H9 (cell line): ENCODE measurements around the gene ST8SIA6. TPM values are rescaled to one million over a fixed set of nuclear protein-coding genes. Genes with fewer than 3 reads are reported as not detected.

Experiments
- DNase-seq: peaks from one replicate; pipeline ENCODE4 v3.0.0-alpha.2; 2017
- H2AFZ ChIP-seq: one replicate; pipeline ENCODE4 v1.6.1; 2013; ENCODE audit warnings: mild to moderate bottlenecking, low read length, control low read depth, moderate library complexity
- H2AK5ac ChIP-seq: 2 replicates; pipeline ENCODE4 v1.6.1; 2013; ENCODE audit warnings: low read length, control low read depth, mixed read lengths; ENCODE audit not compliant: insufficient read length
- H2BK120ac ChIP-seq: one replicate; pipeline ENCODE4 v1.6.1; 2013; ENCODE audit warnings: low read depth, mild to moderate bottlenecking, low read length, control low read depth, inconsistent platforms; ENCODE audit not compliant: poor library complexity, severe bottlenecking
- H2BK12ac ChIP-seq: 2 replicates; pipeline ENCODE4 v1.6.1; 2013; ENCODE audit warnings: low read length, control low read depth, mixed read lengths, low read depth; ENCODE audit not compliant: insufficient read length
- H2BK15ac ChIP-seq: 2 replicates; pipeline ENCODE4 v1.6.1; 2013; ENCODE audit warnings: low read depth, low read length, control low read depth
- H2BK20ac ChIP-seq: one replicate; pipeline ENCODE4 v1.6.1; 2013; ENCODE audit warnings: low read depth, mild to moderate bottlenecking, low read length, control low read depth, inconsistent platforms; ENCODE audit not compliant: poor library complexity, severe bottlenecking
- H2BK5ac ChIP-seq: 2 replicates; pipeline ENCODE4 v1.6.1; 2013; ENCODE audit warnings: low read length, control low read depth, mixed read lengths; ENCODE audit not compliant: insufficient read length
- H3K14ac ChIP-seq: 2 replicates; pipeline ENCODE4 v1.6.1; 2013; ENCODE audit warnings: low read length, control low read depth; ENCODE audit not compliant: insufficient read depth
- H3K18ac ChIP-seq: 2 replicates; pipeline ENCODE4 v1.6.1; 2013; ENCODE audit warnings: low read depth, mild to moderate bottlenecking, mixed read lengths, low read length, control low read depth; ENCODE audit not compliant: insufficient read length
- H3K23ac ChIP-seq: 2 replicates; pipeline ENCODE4 v1.6.1; 2013; ENCODE audit warnings: low read length, control low read depth, mixed read lengths, low read depth; ENCODE audit not compliant: insufficient read length
- H3K23me2 ChIP-seq: 2 replicates; pipeline ENCODE4 v1.6.1; 2013; ENCODE audit warnings: low read depth, mild to moderate bottlenecking, mixed read lengths, low read length, control low read depth; ENCODE audit not compliant: insufficient read length, poor library complexity, severe bottlenecking
- H3K27ac ChIP-seq: 2 replicates; pipeline ENCODE4 v1.5.1; 2013; ENCODE audit warnings: low read length, control low read depth, mixed read lengths, low read depth; ENCODE audit not compliant: insufficient read length
- H3K27me3 ChIP-seq: 2 replicates; pipeline ENCODE4 v1.6.1; 2013; ENCODE audit warnings: low read length, control low read depth, inconsistent platforms; ENCODE audit not compliant: insufficient read depth
- H3K4ac ChIP-seq: 2 replicates; pipeline ENCODE4 v1.6.1; 2013; ENCODE audit warnings: low read depth, mild to moderate bottlenecking, control low read depth, inconsistent platforms, low read length, moderate library complexity
- H3K4me1 ChIP-seq: 2 replicates; pipeline ENCODE4 v1.6.1; 2013; ENCODE audit warnings: low read length, control low read depth, inconsistent platforms; ENCODE audit not compliant: insufficient read depth
- H3K4me2 ChIP-seq: 2 replicates; pipeline ENCODE4 v1.6.1; 2013; ENCODE audit warnings: low read length, control low read depth, mixed read lengths; ENCODE audit not compliant: insufficient read length, insufficient read depth
- H3K56ac ChIP-seq: 2 replicates; pipeline ENCODE4 v1.6.1; 2013; ENCODE audit warnings: low read depth, mild to moderate bottlenecking, mixed read lengths, low read length, control low read depth; ENCODE audit not compliant: insufficient read length
- H3K79me1 ChIP-seq: 2 replicates; pipeline ENCODE4 v1.6.1; 2013; ENCODE audit warnings: low read depth, mild to moderate bottlenecking, moderate library complexity, low read length, control low read depth, inconsistent platforms; ENCODE audit not compliant: insufficient read depth, poor library complexity, severe bottlenecking
- H3K79me2 ChIP-seq: 2 replicates; pipeline ENCODE4 v1.6.1; 2013; ENCODE audit warnings: low read length, control low read depth, inconsistent platforms; ENCODE audit not compliant: insufficient read depth
- H3K9ac ChIP-seq: 2 replicates; pipeline ENCODE4 v1.6.1; 2013; ENCODE audit warnings: low read length, control low read depth, mixed read lengths; ENCODE audit not compliant: insufficient read length; ENCODE audit errors: extremely low read depth
- H3K9me3 ChIP-seq: one replicate; pipeline ENCODE4 v1.6.1; 2013; ENCODE audit warnings: low read depth, low read length, inconsistent platforms; ENCODE audit not compliant: control insufficient read depth
- H3T11ph ChIP-seq: one replicate; pipeline ENCODE4 v1.6.1; 2013; ENCODE audit warnings: mild to moderate bottlenecking, low read length, control low read depth, inconsistent platforms
- H4K20me1 ChIP-seq: one replicate; pipeline ENCODE4 v1.6.1; 2013; ENCODE audit not compliant: control insufficient read depth, insufficient read length, insufficient read depth
- H4K5ac ChIP-seq: 2 replicates; pipeline ENCODE4 v1.6.1; 2013; ENCODE audit warnings: low read depth, mild to moderate bottlenecking, mixed read lengths, low read length, control low read depth; ENCODE audit not compliant: insufficient read length
- H4K8ac ChIP-seq: replicated peaks from 2 replicates; pipeline ENCODE4 v1.6.1; 2013; ENCODE audit warnings: low read length, control low read depth, mixed read lengths, low read depth; ENCODE audit not compliant: insufficient read length
- H4K91ac ChIP-seq: 2 replicates; pipeline ENCODE4 v1.6.1; 2013; ENCODE audit warnings: low read depth, mild to moderate bottlenecking, moderate library complexity, mixed read lengths, low read length, control low read depth; ENCODE audit not compliant: insufficient read length
- H3K27ac Mint-ChIP-seq, 3 experiments: 2 replicates in 2 of 3; 3 replicates in 1 of 3; pipeline ENCODE4 v1.8.0; 2020 to 2021; ENCODE audit warnings: mixed read lengths in 3 of 3, mild to moderate bottlenecking in 1 of 3, moderate library complexity in 1 of 3
- H3K27me3 Mint-ChIP-seq: 2 replicates; pipeline ENCODE4 v1.8.0; 2021; ENCODE audit warnings: low read depth, mild to moderate bottlenecking, moderate library complexity, mixed read lengths
- H3K36me3 Mint-ChIP-seq, 3 experiments: 2 replicates in 2 of 3; 3 replicates in 1 of 3; pipeline ENCODE4 v1.8.0; 2020 to 2021; ENCODE audit warnings: low read depth in 3 of 3, mixed read lengths in 3 of 3; ENCODE audit not compliant: insufficient read depth in 1 of 3
- H3K4me1 Mint-ChIP-seq, 2 experiments: 2 replicates each; pipeline ENCODE4 v1.8.0; 2020; ENCODE audit warnings: mixed read lengths in 2 of 2
- H3K4me3 Mint-ChIP-seq, 2 experiments: 2 replicates in 1 of 2; 3 replicates in 1 of 2; pipeline ENCODE4 v1.8.0; 2020 to 2021; ENCODE audit warnings: mild to moderate bottlenecking in 2 of 2, mixed read lengths in 2 of 2, moderate library complexity in 1 of 2
- H3K9me3 Mint-ChIP-seq, 2 experiments: 2 replicates in 1 of 2; 3 replicates in 1 of 2; pipeline ENCODE4 v1.8.0; 2020; ENCODE audit warnings: mild to moderate bottlenecking in 2 of 2, mixed read lengths in 2 of 2, moderate library complexity in 1 of 2
- WGBS: extraction: QIAGEN DNeasy Blood & Tissue Kit; methylation state at CpG from one replicate; pipeline ENCODE4 v1.1.7; 2013; ENCODE audit warnings: missing lambda C conversion rate, low lambda C conversion rate, mixed read lengths; ENCODE audit not compliant: insufficient read length; ENCODE audit errors: extremely low coverage; 5-methylcytosine and 5-hydroxymethylcytosine counted together
- total RNA-seq: library from RNA; stranded (reverse); gene quantifications from 2 replicates; pipeline ENCODE4 v1.2.1, GENCODE V29; 2021
- TF ChIP-seq, protein P1 (sequence below): fragments of 200-600 bp; sonication (generic); conservative IDR thresholded peaks from 3 replicates; pipeline ENCODE4 v1.8.0; 2021; ENCODE audit warnings: antibody characterized with exemption, mild to moderate bottlenecking

ST8SIA6 gene
- total RNA-seq, 1 experiment from 2014 or later: 0.37 TPM

- Mint-ChIP-seq H3K27me3 (no peaks in the 10 kb centered on the region), H3K4me3 (no peak overlapping the region), H3K36me3 (peaks cover 0 to 6% (median 0%) of the 10 kb centered on the region in 3 experiments; a peak in 2 of 7 replicates), H3K27ac (no peak overlapping the region), H3K9me3 (peaks cover 3% of the 10 kb centered on the region in 2 experiments; a peak in 2 of 5 replicates), H3K4me1 (peaks cover 36 to 43% of the 10 kb centered on the region in 2 experiments)
- Histone ChIP-seq H2AK5ac (no peak overlapping the region), H3K79me2 (no peaks in the 10 kb centered on the region), H3K27ac (no peak overlapping the region), H2BK20ac (no peak overlapping the region), H3K23me2 (no peaks in the 10 kb centered on the region), H3T11ph (no peak overlapping the region), H3K79me1 (no peaks in the 10 kb centered on the region), H3K56ac (no peak overlapping the region), H4K8ac (no peak overlapping the region), H3K14ac (no peak overlapping the region), H2AFZ (no peak overlapping the region), H4K5ac (no peak overlapping the region), H3K9ac (no peak overlapping the region), H3K4me2 (no peak overlapping the region), H2BK120ac (no peak overlapping the region), H4K20me1 (no peaks in the 10 kb centered on the region), H2BK5ac (no peak overlapping the region), H3K4ac (no peak overlapping the region), H4K91ac (no peak overlapping the region), H3K27me3 (no peaks in the 10 kb centered on the region), H3K4me1 (peaks cover 2% of the 10 kb centered on the region; the same call in 1 of the 2 replicates), H3K23ac (no peak overlapping the region), H3K9me3 (no peaks in the 10 kb centered on the region), H2BK15ac (no peak overlapping the region), H2BK12ac (no peak overlapping the region), H3K18ac (no peak overlapping the region)
- WGBS: no CpG with 5 or more reads among the region's 6 CpGs
- TF ChIP-seq, protein P1, sequence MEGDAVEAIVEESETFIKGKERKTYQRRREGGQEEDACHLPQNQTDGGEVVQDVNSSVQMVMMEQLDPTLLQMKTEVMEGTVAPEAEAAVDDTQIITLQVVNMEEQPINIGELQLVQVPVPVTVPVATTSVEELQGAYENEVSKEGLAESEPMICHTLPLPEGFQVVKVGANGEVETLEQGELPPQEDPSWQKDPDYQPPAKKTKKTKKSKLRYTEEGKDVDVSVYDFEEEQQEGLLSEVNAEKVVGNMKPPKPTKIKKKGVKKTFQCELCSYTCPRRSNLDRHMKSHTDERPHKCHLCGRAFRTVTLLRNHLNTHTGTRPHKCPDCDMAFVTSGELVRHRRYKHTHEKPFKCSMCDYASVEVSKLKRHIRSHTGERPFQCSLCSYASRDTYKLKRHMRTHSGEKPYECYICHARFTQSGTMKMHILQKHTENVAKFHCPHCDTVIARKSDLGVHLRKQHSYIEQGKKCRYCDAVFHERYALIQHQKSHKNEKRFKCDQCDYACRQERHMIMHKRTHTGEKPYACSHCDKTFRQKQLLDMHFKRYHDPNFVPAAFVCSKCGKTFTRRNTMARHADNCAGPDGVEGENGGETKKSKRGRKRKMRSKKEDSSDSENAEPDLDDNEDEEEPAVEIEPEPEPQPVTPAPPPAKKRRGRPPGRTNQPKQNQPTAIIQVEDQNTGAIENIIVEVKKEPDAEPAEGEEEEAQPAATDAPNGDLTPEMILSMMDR: no peak
- DNase-seq: no peak
Measured at GRCh38 chr10:17385066-17385465, 69.3 kb downstream of the ST8SIA6 start.
